GM10266 (cell line): Measurements from ENCODE around the gene CMIP.

ENCODE experiments used
- DNase-seq: peaks from one replicate; pipeline ENCODE4 v3.0.0; 2012; ENCODE audit errors: extremely low spot score
- CTCF ChIP-seq: IDR thresholded peaks from 2 replicates; pipeline ENCODE4 v1.5.1; 2012; ENCODE audit warnings: mild to moderate bottlenecking, low read depth; ENCODE audit not compliant: control insufficient read depth, insufficient read depth; ENCODE audit errors: missing control alignments

Gene CMIP

GRCh38 chr16:81713796-81714195 lies 269.2 kb downstream of the CMIP start:
- DNase-seq = no peak
- TF ChIP-seq CTCF = no peak

- DNase-seq = no peak
- no peak for TF ChIP-seq CTCF
Measured at GRCh38 chr16:81714583-81714982, 270.0 kb downstream of the CMIP start.

GRCh38 chr16:81715358-81716196 lies 271.0 kb downstream of the CMIP start:
- no peak for TF ChIP-seq CTCF
- no peak for DNase-seq

GRCh38 chr16:81716478-81717225 lies 272.0 kb downstream of the CMIP start:
- TF ChIP-seq CTCF = no peak
- peak; percentile 47 for DNase-seq

- no peak for DNase-seq
- no peak for TF ChIP-seq CTCF
Measured at GRCh38 chr16:81717662-81718189, 273.1 kb downstream of the CMIP start.

- no peak for DNase-seq
- no peak for TF ChIP-seq CTCF
Measured at GRCh38 chr16:81718637-81719036, 274.0 kb downstream of the CMIP start.
